Ishikawa (cell line): ENCODE results near the gene HIF3A.

Experiments used
- CEBPB ChIP-seq: IDR thresholded peaks from 2 replicates; pipeline ENCODE4 v1.6.1; 2012
- CREB1 ChIP-seq: IDR thresholded peaks from 2 replicates; pipeline ENCODE4 v1.6.1; 2012; ENCODE audit warnings: low read depth
- EGR1 ChIP-seq: IDR thresholded peaks from 2 replicates; pipeline ENCODE4 v1.6.1; 2012
- EP300 ChIP-seq: IDR thresholded peaks from 2 replicates; pipeline ENCODE4 v1.6.1; 2012; ENCODE audit warnings: borderline replicate concordance
- FOXM1 ChIP-seq: IDR thresholded peaks from 2 replicates; pipeline ENCODE4 v1.6.1; 2012; ENCODE audit warnings: low read depth, borderline replicate concordance
- NFIC ChIP-seq: IDR thresholded peaks from 2 replicates; pipeline ENCODE4 v1.6.1; 2012
- RAD21 ChIP-seq: IDR thresholded peaks from 2 replicates; pipeline ENCODE4 v1.6.1; 2012; ENCODE audit warnings: low read depth
- TAF1 ChIP-seq: IDR thresholded peaks from 2 replicates; pipeline ENCODE4 v1.6.1; 2012; ENCODE audit warnings: low read depth, mild to moderate bottlenecking
- TCF12 ChIP-seq: IDR thresholded peaks from 2 replicates; pipeline ENCODE4 v1.6.1; 2012; ENCODE audit warnings: low read depth
- TEAD4 ChIP-seq: IDR thresholded peaks from 2 replicates; pipeline ENCODE4 v1.6.1; 2012
- YY1 ChIP-seq: IDR thresholded peaks from 2 replicates; pipeline ENCODE4 v1.6.1; 2012; ENCODE audit warnings: low read depth
- ZBTB7A ChIP-seq: IDR thresholded peaks from 2 replicates; pipeline ENCODE4 v1.6.1; 2012; ENCODE audit warnings: low read depth
- TF ChIP-seq, protein P1 (sequence below): IDR thresholded peaks from 2 replicates; pipeline ENCODE4 v1.6.1; 2012; ENCODE audit warnings: low read depth, mild to moderate bottlenecking
- TF ChIP-seq, protein P2 (sequence below): IDR thresholded peaks from 2 replicates; pipeline ENCODE4 v1.6.1; 2012
- TF ChIP-seq, protein P3 (sequence below): IDR thresholded peaks from 2 replicates; pipeline ENCODE4 v1.6.1; 2012

The HIF3A gene

DNA sequence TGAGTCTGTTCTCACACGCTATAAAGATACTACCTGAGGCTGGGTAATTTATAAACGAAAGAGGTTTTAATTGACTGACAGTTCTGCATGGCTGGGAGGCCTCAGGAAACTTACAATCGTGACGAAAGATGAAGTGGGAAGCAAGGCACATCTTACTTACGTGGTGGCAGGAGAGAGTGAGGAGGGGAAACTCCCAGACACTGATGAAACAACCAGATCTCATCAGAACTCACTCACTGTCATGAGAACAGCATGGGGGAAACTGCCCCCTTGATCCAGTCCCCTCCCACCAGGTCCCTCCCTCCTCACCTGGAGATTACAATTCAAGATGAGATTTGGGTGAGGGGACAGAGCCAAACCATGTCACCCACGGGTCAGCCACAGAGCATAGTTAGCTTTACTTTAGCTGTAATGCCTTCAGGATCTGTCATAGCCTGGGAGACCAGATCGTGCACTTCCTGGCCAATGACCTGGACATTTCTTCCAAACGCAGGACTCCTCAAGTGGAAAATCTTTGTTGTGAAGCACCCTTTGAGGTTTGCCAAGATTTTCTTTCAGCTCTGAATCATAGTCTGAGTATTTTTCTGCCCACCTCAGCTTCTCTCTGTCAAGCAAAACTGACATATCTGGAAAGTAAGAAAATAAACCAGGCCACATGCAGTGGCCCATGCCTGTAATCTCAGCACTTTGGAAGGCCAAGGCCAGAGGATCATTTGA, 25.2 kb upstream of the HIF3A start:
- TF ChIP-seq EP300 (peak; percentile 97), NFIC (peak; percentile 92), TEAD4 (peak; percentile 81), CREB1 (no peak), EGR1 (no peak), ZBTB7A (peak; percentile 31; the same call in 1 of the 2 replicates), RAD21 (no peak), YY1 (no peak), TCF12 (peak; percentile 96), FOXM1 (peak; percentile 89)
- TF ChIP-seq, protein P1, sequence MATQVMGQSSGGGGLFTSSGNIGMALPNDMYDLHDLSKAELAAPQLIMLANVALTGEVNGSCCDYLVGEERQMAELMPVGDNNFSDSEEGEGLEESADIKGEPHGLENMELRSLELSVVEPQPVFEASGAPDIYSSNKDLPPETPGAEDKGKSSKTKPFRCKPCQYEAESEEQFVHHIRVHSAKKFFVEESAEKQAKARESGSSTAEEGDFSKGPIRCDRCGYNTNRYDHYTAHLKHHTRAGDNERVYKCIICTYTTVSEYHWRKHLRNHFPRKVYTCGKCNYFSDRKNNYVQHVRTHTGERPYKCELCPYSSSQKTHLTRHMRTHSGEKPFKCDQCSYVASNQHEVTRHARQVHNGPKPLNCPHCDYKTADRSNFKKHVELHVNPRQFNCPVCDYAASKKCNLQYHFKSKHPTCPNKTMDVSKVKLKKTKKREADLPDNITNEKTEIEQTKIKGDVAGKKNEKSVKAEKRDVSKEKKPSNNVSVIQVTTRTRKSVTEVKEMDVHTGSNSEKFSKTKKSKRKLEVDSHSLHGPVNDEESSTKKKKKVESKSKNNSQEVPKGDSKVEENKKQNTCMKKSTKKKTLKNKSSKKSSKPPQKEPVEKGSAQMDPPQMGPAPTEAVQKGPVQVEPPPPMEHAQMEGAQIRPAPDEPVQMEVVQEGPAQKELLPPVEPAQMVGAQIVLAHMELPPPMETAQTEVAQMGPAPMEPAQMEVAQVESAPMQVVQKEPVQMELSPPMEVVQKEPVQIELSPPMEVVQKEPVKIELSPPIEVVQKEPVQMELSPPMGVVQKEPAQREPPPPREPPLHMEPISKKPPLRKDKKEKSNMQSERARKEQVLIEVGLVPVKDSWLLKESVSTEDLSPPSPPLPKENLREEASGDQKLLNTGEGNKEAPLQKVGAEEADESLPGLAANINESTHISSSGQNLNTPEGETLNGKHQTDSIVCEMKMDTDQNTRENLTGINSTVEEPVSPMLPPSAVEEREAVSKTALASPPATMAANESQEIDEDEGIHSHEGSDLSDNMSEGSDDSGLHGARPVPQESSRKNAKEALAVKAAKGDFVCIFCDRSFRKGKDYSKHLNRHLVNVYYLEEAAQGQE = no peak
- TF ChIP-seq, protein P2, sequence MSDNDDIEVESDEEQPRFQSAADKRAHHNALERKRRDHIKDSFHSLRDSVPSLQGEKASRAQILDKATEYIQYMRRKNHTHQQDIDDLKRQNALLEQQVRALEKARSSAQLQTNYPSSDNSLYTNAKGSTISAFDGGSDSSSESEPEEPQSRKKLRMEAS = peak; percentile 73

DNA sequence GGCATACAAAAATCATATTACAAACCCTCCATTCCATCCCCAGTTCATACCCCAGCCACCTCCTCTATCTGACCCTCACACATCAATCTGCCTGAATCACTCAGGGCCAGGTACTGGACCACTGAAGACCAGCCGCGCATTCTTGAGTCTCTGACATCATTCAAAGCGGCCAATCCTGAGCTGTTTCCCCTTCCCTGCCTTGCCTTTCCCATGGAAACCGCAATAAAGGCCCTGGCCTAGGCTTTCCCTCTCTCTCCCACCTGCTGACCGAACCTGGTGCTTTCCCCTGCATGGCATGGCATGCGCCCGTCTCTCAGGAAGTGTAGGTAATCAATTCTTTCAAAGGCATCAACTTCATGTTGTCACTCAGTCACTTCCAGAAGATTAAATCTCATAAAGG, 17.7 kb upstream of the HIF3A start:
- TF ChIP-seq, protein P1 = no peak
- TF ChIP-seq RAD21 (no peak), TAF1 (no peak), NFIC (no peak), FOXM1 (no peak), CEBPB (no peak), YY1 (no peak), TCF12 (no peak), ZBTB7A (no peak), EGR1 (no peak), CREB1 (no peak), EP300 (no peak), TEAD4 (no peak)
- TF ChIP-seq, protein P3, sequence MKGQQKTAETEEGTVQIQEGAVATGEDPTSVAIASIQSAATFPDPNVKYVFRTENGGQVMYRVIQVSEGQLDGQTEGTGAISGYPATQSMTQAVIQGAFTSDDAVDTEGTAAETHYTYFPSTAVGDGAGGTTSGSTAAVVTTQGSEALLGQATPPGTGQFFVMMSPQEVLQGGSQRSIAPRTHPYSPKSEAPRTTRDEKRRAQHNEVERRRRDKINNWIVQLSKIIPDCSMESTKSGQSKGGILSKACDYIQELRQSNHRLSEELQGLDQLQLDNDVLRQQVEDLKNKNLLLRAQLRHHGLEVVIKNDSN = no peak
- TF ChIP-seq, protein P2 = no peak

DNA sequence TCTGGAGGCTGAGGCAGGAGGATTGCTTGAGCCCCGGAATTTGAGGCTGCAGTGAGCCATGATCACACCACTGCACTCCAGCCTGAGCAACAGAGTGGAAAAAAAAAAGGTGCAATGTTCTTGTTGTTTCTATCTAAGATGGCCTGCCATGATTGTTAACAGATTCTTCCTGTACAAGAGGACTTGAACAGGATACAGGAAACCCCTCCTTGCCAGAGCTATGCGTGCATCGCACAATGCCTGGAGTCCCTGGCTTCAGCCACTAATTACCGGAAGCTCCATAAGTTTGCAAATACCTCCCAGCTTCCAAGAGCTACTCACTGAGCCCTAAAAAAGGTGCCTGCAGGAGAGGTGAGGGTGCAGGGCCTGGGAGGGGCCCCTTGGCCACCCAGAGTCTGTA, 13.1 kb upstream of the HIF3A start:
- TF ChIP-seq FOXM1 (no peak), RAD21 (no peak), NFIC (no peak), ZBTB7A (no peak), TEAD4 (no peak), EP300 (no peak), CREB1 (no peak), CEBPB (no peak), TCF12 (no peak), TAF1 (no peak), YY1 (no peak), EGR1 (no peak)
- TF ChIP-seq, protein P2 = no peak
- TF ChIP-seq, protein P1 = no peak
- TF ChIP-seq, protein P3 = no peak

DNA sequence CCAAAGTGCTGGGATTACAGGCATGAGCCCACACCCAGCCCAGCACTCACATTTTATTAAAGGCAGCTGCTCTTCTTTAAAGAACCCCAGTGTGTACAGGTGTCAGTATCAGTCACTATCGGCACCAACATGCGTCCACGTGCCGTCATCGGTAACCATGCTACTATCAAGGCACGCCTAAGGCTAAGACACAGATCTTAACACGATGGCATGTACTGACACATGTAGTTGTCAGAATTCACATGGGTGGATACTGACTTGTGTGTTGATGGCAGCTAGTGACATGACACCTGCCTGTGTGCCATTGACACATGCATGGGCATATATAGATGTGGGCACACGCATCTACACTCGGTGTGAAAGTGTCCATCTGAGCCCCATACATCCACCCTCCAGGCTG, 12.2 kb upstream of the HIF3A start:
- TF ChIP-seq YY1 (no peak), EP300 (no peak), EGR1 (no peak), TCF12 (no peak), ZBTB7A (no peak), CREB1 (no peak), TEAD4 (no peak), FOXM1 (no peak), CEBPB (no peak), NFIC (no peak), TAF1 (no peak), RAD21 (no peak)
- TF ChIP-seq, protein P2 = no peak
- TF ChIP-seq, protein P3 = no peak
- TF ChIP-seq, protein P1 = no peak
